Natural killer cell (primary cell): ENCODE data around the gene TBPL2. TPM values are rescaled to one million over a fixed set of nuclear protein-coding genes. Genes with fewer than 3 reads are reported as not detected.
A peak's percentile ranks its signal among the peaks of the same experiment; 100 is the strongest.

Experiments
- ATAC-seq, 3 donors: fragments of 150-1000 bp in 2 of 3; fragments of 200-7000 bp in 1 of 3; cut with Tn5 transposase; 1 replicate in 1 of 3; 2 replicates in 2 of 3; pipeline ENCODE4 v1.10.0; 2021; ENCODE audit warnings: mild to moderate bottlenecking in 2 of 3, moderate library complexity in 2 of 3
- DNase-seq, 2 donors: peaks; one replicate each; pipeline versions ENCODE4 v3.0.0 to v3.0.0-alpha.2; 2013 to 2021; ENCODE audit warnings: mixed read lengths in 1 of 2
- H3K27ac ChIP-seq: one replicate; pipeline ENCODE4 v1.5.1; 2013; ENCODE audit warnings: mild to moderate bottlenecking, low read length
- H3K27me3 ChIP-seq: one replicate; pipeline ENCODE4 v1.6.1; 2013; ENCODE audit warnings: low read length; ENCODE audit not compliant: control insufficient read depth, insufficient read depth
- H3K36me3 ChIP-seq: one replicate; pipeline ENCODE4 v1.6.1; 2013; ENCODE audit warnings: low read length; ENCODE audit not compliant: control insufficient read depth, insufficient read depth
- H3K4me1 ChIP-seq: one replicate; pipeline ENCODE4 v1.6.1; 2013; ENCODE audit warnings: low read length; ENCODE audit not compliant: control insufficient read depth, insufficient read depth
- H3K4me3 ChIP-seq: one replicate; pipeline ENCODE4 v1.5.1; 2013; ENCODE audit warnings: low read length
- H3K9me3 ChIP-seq: one replicate; pipeline ENCODE4 v1.6.1; 2013; ENCODE audit warnings: low read length; ENCODE audit not compliant: control insufficient read depth, insufficient read depth
- H3K27ac Mint-ChIP-seq, 2 donors: one replicate each; pipeline ENCODE4 v1.8.0; 2022; ENCODE audit warnings: mild to moderate bottlenecking in 2 of 2, mixed read lengths in 2 of 2, moderate library complexity in 1 of 2
- H3K27me3 Mint-ChIP-seq, 2 donors: one replicate each; pipeline ENCODE4 v1.8.0; 2022; ENCODE audit warnings: low read depth in 2 of 2, mixed read lengths in 2 of 2
- H3K36me3 Mint-ChIP-seq: one replicate; pipeline ENCODE4 v1.8.0; 2022; ENCODE audit warnings: mixed read lengths
- H3K4me1 Mint-ChIP-seq, 2 donors: one replicate each; pipeline ENCODE4 v1.8.0; 2022; ENCODE audit warnings: mixed read lengths in 2 of 2
- H3K4me3 Mint-ChIP-seq: one replicate; pipeline ENCODE4 v1.8.0; 2022; ENCODE audit warnings: mild to moderate bottlenecking, moderate library complexity, mixed read lengths
- H3K9me3 Mint-ChIP-seq, 2 donors: one replicate each; pipeline ENCODE4 v1.8.0; 2022; ENCODE audit warnings: mixed read lengths in 2 of 2
- CTCF ChIP-seq: fragments of 200-600 bp; IDR thresholded peaks from one replicate; pipeline ENCODE4 v1.8.0; 2022; ENCODE audit warnings: antibody characterized with exemption
- WGBS: methylation state at CpG from one replicate; pipeline ENCODE4 v1.1.7; 2013; ENCODE audit warnings: missing lambda C conversion rate; ENCODE audit not compliant: insufficient coverage; 5-methylcytosine and 5-hydroxymethylcytosine counted together
- intact Hi-C: fragments of 100-400 bp; cut with micrococcal nuclease; formaldehyde crosslinking; loops from one replicate; pipeline ENCODE4 v1.14.2; 2022
- total RNA-seq, 4 donors: library from RNA; stranded (reverse); fragments of 120-200 nt in 1 of 4; gene quantifications; one replicate each; pipeline versions ENCODE4 v1.2.3 to v1.2.4, GENCODE V29; 2013 to 2022

The TBPL2 gene
- total RNA-seq, 3 donors from 2014 or later (not counting 1 experiment from before 2014, with no cell fraction given), result not detected

- DNase-seq (no peak), ATAC-seq (no peak)
- Histone ChIP-seq H3K4me3 (no peak overlapping the region), H3K4me1 (no peaks in the 10 kb centered on the region), H3K27me3 (no peaks in the 10 kb centered on the region), H3K36me3 (peaks cover 19% of the 10 kb centered on the region), H3K9me3 (no peaks in the 10 kb centered on the region), H3K27ac (no peak overlapping the region)
- intact Hi-C loops, result no loop called here
- H3K27ac Mint-ChIP-seq, result no peak overlapping the region
- peaks cover 8 to 13% of the 10 kb centered on the region in 2 donors for H3K4me1 Mint-ChIP-seq
- peaks cover 8% of the 10 kb centered on the region for H3K36me3 Mint-ChIP-seq
- no peaks in the 10 kb centered on the region for H3K9me3 Mint-ChIP-seq
- no peak overlapping the region for H3K4me3 Mint-ChIP-seq
- H3K27me3 Mint-ChIP-seq, result no peaks in the 10 kb centered on the region
- TF ChIP-seq CTCF, result no peak
- 100% methylated on average over 1 of the region's 1 CpG for WGBS
Measured at GRCh38 chr14:55399183-55399582, 41.2 kb downstream of the TBPL2 start.

- TF ChIP-seq CTCF, result no peak
- no peak overlapping the region for H3K27ac ChIP-seq
- no peaks in the 10 kb centered on the region for H3K27me3 Mint-ChIP-seq
- H3K9me3 ChIP-seq, result no peaks in the 10 kb centered on the region
- H3K27me3 ChIP-seq, result no peaks in the 10 kb centered on the region
- intact Hi-C loops, result no loop called here
- peaks cover 8% of the 10 kb centered on the region for H3K36me3 Mint-ChIP-seq
- WGBS, result 93% methylated on average over 5 of the region's 5 CpGs
- ATAC-seq (no peak), DNase-seq (no peak)
- peaks cover 19% of the 10 kb centered on the region for H3K36me3 ChIP-seq
- H3K4me3 ChIP-seq, result no peak overlapping the region
- no peaks in the 10 kb centered on the region for H3K4me1 ChIP-seq
- peaks cover 5 to 11% of the 10 kb centered on the region in 2 donors for H3K4me1 Mint-ChIP-seq
- H3K4me3 Mint-ChIP-seq, result no peak overlapping the region
- no peak overlapping the region for H3K27ac Mint-ChIP-seq
- no peaks in the 10 kb centered on the region for H3K9me3 Mint-ChIP-seq
Measured at GRCh38 chr14:55398679-55399078, 41.7 kb downstream of the TBPL2 start.

GRCh38 chr14:55389330-55389729 is 51.1 kb downstream of the TBPL2 start:
- DNase-seq (no peak), ATAC-seq (no peak)
- Histone ChIP-seq H3K4me3 (no peak overlapping the region), H3K27ac (no peak overlapping the region), H3K9me3 (no peaks in the 10 kb centered on the region), H3K36me3 (peaks cover 27% of the 10 kb centered on the region), H3K27me3 (no peaks in the 10 kb centered on the region), H3K4me1 (peaks cover 14% of the 10 kb centered on the region)
- 97% methylated on average over 3 of the region's 4 CpGs for WGBS
- Mint-ChIP-seq H3K4me1 (peaks cover 14 to 18% of the 10 kb centered on the region in 2 donors), H3K4me3 (no peak overlapping the region), H3K27me3 (no peaks in the 10 kb centered on the region), H3K36me3 (peaks cover 13% of the 10 kb centered on the region), H3K27ac (no peak overlapping the region), H3K9me3 (no peaks in the 10 kb centered on the region)
- intact Hi-C loops, result no loop called here
- no peak for TF ChIP-seq CTCF

- Histone ChIP-seq H3K36me3 (peaks cover 26% of the 10 kb centered on the region), H3K9me3 (no peaks in the 10 kb centered on the region), H3K27ac (no peak overlapping the region), H3K27me3 (no peaks in the 10 kb centered on the region), H3K4me3 (no peak overlapping the region), H3K4me1 (peaks cover 14% of the 10 kb centered on the region)
- Mint-ChIP-seq H3K27me3 (no peaks in the 10 kb centered on the region), H3K4me1 (peaks cover 14 to 18% of the 10 kb centered on the region in 2 donors), H3K4me3 (no peak overlapping the region), H3K9me3 (no peaks in the 10 kb centered on the region), H3K36me3 (peaks cover 13% of the 10 kb centered on the region), H3K27ac (peak overlapping the region; percentile 43 to 78)
- DNase-seq (no peak), ATAC-seq (no peak)
- no peak for TF ChIP-seq CTCF
- intact Hi-C loops, result no loop called here
Measured at GRCh38 chr14:55388160-55388559, 52.3 kb downstream of the TBPL2 start.
